SHP77 treated with DMSO at 0.1 percent for 48 hours (cell line): Measurements from ENCODE around the gene RPTOR.

Experiments used
- DNase-seq: peaks from one replicate; lab custom pipeline; 2025; lab: John Stamatoyannopoulos, UW

The RPTOR gene

DNA sequence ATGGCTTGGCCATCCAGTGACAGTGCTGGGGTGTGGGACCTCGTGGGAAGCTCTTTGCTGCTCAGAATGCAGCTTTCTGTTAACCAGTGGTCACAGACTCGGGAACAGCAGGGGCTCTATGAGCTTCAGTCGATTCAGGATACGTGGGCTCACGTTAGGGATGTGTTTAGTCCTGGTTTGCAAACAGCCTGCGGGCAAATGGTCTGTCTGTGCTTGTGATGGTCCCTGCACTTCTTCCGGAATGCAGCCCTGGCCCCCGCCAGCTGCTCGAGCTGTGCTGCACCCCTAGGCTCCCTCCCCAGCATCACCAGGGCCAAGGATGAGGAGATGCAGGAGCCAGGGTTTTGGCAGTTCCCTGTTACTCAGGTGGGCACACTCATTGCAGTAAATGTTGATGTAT lies 274.2 kb downstream of the RPTOR start:
- DNase-seq, result no peak

DNA sequence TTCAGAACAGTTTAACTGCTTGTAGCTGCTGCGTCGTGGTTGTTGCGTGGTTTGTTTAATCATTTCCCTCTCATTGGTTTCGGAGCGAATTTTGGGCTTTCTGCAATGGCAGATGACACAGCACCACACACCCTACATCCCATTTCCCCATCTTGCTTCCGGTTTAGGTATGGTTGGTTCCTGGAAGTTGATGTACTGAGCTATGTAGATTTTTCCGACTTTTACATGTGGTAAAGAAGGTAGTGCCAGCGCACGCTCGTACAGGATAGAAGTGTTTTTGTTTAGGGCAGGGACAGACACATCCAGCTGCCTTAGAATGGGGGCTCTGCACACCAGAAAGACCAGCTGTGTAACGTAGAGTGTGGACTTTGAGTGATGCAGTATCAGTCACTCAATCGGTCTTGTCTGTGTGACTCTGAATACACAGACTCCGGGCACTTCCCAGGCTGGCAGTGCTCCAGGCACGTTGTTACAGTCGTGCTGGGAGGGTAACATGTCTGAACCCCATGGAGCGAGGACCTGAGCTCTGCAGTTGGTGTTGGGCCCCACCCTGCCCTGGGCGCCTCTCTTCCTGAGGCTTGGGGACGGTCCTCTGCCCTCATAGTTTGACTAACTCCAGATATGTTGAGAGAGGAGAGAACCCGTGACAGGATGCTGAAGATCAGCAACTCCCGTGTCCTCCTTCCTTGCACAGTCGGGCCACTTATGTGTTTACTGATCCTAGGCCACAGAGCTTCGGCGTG lies 275.0 kb downstream of the RPTOR start:
- DNase-seq, result no peak

DNA sequence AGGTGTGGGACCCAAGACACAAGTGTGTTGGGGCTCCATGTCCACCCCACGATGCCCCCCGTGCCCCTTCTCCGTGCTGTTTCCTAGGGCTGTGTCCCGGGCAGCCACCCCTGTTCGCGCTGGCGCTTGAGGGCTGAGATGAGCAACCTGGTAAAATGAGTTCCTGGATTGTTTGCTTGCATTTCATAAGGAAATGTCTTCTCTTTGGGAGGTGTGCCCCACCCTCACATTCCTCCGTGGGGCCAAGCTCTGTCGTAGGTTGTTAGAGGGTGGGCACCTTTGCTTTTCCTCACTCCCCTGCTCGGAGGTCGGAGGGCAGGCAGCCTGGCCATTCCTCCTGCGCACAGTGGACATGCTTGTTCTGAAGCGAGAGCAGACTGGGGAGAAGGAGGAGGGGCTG lies 275.7 kb downstream of the RPTOR start:
- DNase-seq, result no peak

DNA sequence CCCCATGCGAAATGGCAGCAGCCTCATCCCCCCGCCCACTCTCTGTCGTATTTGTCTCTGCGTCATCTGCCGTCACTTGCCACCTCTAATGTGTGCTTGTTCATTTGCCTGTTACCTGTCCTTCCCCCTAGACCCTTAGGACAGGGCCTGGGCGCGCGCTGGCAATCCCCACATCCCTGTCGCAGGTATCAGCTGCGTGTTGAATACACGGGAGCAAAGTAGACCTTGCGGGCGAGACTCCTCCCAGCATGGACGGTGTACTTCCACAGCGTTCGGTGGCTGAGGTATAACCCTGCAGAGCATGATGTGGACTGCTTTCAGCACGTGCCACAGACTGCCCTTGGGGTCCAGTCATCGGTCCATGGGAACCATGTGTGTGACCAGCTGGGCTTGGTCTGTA lies 276.9 kb downstream of the RPTOR start:
- no peak for DNase-seq

DNA sequence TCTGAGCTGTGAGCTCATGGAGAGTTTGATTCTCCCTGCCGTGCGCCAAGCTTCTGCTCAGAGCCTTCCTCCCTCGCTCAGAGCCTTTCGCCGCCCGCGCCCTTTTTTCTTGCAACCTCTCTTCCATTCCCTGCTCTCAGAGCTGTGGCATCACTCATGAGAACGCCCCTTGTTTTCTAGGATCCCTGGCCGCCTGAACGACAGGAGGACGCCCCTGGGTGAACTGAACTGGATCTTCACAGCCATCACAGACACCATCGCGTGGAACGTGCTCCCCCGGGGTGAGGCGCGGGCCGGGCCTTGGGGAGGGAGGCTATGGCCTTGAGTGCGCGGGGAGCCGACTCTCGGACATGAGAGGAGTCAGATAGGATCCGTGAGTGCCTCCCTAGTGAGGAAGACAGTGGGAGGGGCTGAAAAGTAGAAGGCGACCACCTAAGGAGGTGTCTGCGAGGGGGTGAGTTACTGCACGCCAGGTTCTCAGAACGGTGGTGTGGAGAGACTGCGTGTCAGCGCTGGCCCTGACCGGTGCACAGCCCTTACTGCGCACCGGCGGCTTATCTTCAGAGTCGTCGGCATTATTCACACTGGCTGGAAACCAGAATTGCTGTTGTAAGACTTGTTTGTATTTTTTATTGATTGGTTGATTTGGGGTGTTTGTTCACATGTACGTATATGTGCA lies 277.5 kb downstream of the RPTOR start:
- DNase-seq, result no peak

DNA sequence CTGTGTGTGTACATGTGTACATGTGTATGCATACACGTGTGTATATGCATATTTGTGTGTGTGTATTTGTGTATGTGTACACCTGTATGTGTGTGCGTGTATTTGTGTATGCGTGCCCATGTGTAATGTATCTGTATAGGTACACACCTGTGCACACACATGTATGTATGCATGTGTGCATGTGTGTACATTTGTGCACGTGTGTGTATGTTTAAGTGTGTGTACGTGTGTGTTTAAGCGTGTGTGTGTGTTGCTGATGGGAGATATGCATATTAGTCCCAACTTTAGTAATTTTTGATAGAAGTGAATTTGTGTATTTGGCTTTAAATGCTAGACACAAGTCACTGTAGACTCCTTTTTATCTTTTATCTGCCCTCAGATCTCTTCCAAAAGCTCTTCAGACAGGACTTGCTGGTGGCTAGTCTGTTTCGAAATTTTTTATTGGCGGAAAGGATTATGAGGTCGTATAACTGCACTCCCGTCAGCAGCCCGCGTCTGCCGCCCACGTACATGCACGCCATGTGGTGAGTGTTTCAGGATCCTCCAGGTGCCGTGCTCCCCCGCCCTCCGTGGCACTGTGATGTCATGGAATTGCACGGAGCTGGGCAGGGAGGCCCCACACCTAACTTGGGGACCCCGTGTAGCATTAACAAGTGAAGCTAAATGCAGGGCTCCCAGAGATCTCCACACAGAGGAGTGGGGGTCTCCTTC lies 278.2 kb downstream of the RPTOR start:
- DNase-seq, result peak; percentile 25

DNA sequence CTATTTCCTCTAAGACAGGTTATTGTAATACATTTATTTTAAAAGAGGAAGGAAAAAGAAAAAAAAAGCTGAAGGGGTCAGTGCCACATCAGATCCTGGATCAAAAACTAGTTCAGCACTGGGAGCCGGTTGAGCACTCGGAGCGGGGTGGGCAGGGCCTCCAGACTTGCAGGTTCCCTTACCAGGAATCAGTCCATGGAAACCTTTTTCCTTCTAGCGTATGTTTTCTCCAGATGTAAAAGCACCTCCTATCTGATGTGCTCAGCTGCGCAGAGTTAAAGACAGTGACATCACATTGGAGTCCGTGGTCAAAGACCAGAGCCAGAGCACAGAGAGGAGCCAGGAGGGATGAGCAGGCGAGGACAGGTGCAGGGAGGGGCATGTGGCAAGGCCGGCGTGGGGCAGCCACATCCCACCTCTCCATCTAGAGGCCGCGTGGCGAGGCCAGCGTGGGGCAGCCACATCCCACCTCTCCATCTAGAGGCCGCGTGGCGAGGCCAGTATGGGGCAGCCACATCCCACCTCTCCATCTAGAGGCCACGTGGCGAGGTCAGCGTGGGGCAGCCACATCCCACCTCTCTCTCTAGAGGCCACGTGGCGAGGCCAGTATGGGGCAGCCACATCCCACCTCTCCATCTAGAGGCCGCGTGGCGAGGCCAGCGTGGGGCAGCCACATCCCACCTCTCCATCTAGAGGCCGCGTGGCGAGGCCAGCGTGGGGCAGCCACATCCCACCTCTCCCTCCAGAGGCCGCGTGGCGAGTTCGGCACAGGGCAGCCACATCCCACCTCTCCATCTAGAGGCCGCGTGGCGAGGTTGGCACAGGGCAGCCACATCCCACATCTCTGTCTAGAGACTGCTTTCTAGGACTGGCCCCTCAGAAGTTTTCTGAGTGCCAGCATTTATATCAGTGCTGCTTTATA lies 280.2 kb downstream of the RPTOR start:
- DNase-seq, result no peak

DNA sequence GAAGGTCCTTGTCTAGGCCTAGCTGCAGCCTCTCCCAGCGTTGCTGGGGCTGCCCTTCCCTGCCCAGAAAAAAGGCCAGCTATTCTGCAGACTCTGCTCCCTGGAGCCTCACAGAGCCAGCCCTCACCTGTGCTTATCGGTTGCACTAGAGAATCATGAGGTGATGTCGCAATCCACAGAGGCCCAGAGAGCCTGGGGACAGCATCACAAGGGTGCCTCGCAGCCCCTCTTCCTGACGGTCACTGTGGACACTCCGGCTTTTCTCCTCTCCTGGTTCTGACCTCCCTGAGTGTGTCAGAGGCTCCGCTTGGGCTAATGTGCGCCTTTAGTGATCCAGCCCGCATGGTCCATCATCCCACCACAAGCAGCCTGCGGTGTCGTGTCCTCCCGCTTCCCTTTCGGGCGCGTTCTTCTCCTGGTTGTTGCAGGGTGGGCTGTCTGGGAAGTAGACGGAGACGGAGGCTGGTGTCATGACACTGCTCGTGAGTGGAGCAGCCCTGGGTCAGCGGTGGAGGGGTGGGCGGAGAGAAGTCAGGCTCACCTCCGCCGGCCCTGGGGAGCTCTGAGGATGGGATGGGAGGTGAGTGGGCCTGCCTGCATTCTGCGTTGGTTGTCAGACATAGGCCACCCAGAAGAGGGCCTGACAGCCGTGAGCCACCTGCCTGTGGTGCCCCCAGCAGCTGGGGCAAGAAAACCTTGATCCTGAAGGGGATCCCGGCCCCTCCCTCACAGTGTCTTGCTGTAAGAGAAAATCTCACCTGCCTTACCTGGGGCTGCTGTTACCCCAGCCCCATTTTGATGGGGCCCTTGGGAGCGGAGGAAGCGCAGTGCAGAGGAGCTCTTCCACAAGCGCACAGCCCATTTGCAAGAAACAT lies 281.1 kb downstream of the RPTOR start:
- no peak for DNase-seq

DNA sequence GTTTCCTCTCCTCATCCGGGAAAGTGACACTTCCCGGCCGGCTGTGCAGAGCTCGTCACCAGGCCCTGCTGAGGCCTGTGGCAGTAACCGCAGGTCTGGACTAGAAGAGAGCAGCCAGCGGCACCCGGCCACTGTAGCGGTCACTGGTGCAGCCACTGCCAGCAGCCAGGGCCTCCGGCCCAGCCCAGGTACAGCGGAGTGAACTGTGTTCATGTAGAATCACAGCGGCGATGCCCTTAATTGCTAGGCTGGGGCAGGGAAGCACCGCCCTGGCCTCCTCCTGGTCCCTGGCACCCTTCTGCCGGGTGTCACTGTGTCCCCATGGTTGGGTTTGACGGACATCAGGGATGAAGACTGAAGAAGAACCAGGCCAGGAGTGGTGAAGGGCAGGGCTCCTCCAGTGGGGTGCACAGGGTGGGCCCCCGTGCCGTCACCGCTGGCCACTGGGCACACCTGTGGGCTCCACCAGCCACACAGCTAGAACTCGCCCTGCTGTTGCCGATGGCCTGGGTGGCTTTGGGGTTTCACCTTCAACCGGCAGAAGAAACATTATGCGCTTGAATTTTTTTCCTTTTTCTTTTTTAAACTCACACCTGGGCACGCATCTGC lies 281.8 kb downstream of the RPTOR start:
- DNase-seq, result no peak

DNA sequence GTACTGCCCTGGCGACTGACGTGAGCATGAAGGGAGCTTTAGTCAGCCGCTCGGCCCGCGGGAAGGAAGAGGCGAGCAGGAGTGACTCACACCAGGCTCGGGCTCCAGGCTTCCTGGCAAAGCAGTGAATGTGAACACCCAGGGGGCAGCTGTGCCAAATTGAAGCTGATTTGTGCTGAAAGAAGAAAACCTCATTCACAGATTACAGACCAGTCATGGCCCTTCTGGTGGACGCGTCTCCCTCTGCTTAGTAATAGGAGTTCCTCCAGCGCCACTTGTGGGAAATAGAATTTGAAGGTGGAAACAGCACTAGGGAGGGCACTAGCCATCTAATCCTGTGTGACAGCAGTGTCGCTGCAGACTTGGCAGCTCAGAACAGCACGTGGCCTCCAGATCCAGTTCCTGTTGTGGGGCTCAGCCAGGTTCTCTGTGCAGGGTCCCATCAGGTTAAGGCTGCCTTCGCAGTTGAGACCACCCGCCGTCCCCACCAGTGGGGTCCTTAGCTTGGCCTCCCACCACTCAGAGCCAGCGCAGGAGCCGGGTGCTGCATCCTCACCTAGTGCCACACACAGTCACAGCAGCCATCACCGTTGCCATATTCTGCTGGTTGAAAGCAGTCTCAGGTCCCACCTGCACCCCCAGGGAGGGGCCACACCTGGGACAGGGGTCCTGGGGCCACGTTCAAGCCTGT lies 282.5 kb downstream of the RPTOR start:
- peak; percentile 41 for DNase-seq

DNA sequence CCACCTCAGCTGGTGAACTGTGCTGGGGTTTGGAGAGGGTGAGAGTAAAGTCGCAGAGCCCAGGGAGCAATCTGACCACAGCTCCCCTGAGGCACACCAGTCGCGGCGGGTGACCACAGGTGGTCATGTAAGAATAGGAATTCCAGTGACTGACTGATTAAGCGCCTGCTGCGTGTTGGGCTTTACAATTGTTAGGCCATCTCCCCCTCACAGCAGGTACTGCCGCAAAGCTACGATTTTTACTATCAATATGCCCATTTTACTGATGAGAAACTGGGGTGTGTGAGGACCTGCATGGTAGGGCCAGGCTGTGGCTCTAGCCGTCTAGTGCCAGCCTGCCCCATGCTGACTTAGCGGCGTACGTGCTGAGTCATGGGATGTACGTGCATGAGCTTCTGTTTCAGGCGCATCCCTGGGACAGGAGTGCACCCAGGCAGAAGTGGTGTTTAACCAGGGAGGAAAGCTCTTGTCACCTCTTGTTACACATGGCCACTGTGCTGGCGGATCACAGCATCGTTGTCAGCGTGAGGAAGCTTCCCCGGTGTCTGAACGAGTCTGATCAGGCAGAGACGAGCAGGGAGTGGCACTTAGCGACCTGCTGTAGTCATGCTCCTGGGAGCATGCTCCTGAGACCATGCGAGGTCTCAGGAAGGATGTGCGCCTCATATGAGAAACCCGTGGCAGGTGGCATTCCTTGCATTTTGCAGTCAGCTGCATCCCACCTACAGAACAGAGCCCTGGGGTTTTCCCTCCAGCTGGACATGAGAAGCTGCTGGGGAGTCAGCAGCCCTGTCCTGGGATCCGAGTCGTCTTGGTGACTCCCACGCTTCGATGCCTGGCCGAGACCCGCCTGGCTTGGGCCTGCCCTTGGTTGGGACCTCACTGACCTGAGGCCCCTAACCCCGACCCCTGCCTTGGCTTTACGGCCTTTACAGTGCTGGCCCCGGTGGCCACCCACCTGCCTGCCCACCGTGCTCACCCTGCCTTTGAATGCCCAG lies 283.3 kb downstream of the RPTOR start:
- no peak for DNase-seq

DNA sequence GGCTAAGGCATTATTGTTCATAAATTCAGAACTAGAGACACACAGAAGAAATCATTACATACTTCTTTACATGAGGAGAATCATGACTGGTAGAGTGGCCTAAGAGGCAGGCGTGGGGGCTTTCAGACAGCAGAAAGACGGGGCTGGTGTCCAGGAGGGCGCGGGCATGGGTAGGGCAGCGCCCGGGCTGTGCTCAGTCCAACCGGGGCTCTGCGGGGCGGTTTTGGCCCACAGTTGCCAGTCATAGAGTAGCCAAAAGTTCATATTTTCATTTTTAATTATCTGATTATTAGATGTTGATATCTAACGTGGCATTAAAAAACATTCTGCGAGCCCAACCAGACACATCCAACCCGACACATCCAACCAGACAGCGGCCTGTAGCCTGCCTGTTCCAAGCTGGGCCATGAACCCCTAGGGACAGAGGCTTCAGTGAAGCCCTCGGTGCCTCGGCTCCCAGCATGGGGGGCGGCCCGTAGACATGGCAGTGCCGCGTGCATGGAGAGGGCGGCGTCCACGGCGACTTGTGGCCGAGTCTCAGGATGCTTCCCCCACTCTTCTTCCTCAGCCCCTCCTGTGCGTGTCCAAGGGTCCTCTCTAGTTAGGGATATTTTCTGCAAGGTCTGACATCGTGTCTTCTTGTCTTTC lies 284.7 kb downstream of the RPTOR start:
- no peak for DNase-seq

DNA sequence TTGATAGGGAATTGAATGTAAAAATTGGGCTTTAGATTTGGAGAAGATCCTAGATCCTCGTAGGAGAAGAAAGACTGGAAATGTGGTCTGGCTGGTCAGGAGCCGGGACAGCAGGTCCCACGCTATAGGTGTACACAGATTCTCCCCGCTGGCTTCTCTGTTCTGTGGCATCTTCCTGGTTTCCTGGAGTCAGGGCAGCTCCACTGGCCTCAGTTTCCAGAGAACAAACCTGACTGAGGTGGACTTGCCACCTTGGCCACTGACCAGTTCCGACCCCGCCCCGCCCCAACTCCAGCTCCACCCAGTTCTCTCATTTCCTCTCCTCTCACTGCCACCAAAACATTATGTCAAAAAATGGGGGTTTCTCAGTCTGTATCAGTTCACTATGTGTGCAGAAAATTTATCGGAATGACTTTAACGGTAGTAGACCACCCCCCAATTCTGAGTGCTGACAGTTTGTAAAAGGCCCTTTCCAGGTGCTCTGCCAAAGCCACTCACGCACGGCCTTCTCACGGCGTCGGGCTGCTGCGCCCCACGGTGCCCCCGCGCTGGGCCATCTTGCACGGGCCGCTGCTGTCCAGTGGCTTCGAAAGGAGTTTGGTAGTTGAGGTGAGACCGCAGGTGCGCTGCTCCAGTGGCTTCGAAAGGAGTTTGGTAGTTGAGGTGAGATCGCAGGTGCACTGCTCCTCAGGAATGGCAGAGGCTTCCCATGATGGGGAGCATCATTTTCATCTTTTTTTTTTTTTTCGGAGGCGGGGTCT lies 285.6 kb downstream of the RPTOR start:
- no peak for DNase-seq

DNA sequence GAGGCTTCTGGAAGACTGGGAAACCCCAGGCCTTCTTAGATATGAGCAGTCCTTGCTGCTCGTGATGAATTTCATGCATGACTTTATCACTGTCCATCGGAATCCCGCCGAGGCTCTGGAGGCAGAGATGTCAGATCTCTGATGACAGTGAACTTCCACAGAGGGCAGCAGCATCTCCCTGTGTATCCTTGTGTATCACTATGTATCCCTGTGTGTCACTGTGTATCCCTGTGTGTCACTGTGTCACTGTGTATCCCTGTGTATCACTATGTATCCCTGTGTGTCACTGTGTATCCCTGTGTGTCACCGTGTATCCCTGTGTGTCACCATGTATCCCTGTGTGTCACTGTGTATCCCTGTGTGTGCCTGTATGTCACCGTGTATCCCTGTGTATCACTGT lies 286.9 kb downstream of the RPTOR start:
- DNase-seq, result no peak

DNA sequence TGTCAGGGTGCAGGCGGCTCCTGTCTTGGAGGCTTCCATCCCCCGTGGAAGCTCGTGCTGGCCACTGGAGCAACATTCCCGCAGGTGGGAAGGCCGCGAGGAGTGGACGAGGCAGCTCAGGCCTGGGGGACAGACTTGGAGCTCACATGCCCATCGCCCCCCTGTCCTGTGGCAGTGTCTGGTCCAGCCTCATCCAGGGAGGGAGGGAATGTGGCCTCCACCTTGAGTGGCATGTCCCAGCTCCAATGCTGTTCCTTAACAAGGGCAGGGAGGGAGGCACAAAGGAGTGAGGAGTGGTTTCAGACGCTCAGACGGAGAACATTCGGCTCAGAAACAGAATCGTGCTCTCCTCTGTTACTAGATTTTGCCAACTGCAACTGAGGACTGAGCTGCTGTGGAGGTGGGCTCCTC lies 287.6 kb downstream of the RPTOR start:
- peak; percentile 66 for DNase-seq

DNA sequence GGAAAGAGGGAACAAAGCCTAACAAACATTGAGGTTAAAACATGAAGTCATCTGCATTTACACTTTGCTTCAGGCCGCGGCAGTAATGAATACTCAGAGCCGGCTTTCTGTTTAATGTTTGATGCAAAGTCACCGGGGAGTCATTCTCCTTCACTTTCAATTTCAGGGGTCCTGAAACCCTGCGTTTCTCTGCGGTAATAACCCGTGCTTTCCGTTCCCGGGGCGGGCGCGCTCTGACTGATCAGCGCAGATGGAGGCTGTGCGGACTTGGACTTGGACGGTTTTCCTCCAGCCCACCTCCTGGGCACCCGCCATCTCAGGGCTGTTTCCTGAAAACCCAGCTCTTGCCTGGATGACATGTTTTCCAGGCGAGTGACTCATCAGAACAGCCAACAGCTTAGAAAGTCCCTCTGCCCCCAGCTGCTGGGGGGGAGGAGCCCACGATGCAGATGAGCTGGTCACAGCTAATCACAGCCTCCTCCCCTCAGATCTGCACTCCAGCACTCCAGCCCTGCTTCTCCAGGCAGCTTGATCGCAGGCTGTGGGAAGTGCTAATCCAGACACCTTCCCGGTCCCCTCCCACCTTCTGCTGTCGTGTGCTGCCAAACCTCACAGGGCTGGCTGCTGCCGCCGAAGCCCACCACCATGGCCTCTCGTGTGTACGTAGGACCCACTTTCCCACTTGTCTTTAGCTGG lies 288.4 kb downstream of the RPTOR start:
- DNase-seq, result peak; percentile 98
